CMK (cell line): ENCODE measurements around the gene NFASC.

Source experiments
- DNase-seq: peaks from one replicate; pipeline ENCODE4 v3.0.0-alpha.2; 2010; ENCODE audit warnings: low read depth

Gene NFASC

GRCh38 chr1:204859861-204860267, 10.8 kb upstream of the NFASC start:
- DNase-seq: no peak

DNA sequence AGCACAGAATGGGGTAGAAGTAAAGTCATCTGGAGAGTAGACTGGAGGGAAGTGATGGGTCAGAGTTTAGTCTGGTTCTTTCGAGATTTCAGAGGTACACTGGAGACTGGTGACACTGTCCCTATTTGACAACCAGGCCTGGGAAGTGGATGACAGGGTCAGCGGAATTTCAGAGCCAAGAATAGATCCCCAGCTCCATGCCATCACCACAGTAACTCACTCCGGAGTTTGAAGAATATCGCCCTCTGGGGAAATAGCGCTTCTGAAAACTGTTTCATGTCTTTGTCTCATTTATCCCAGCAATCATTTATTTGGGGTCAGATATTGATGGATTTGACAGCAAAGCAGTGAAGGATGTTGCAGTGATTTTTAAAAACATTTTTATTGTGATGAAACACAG, 7.6 kb upstream of the NFASC start:
- DNase-seq: no peak

DNA sequence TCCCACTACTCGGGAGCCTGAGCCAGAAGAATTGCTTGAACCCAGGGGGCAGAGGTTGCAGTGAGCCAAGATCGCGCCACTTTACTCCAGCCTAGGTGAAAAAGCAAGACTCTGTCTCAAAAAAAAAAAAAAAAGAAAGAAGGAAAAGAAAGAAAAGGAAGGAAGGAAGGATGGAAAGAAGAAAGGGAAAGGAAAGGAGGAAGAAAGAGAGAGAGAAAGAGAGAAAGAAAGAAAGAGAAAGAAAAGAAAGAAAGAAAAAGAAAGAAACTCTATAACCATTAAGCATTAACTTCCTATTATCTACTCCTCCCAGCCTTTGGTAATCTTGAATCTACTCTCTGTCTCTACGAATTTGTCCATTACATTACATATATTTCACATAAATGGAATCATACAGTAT, 6.9 kb upstream of the NFASC start:
- no peak for DNase-seq

GRCh38 chr1:204866051-204866596, 4.5 kb upstream of the NFASC start:
- DNase-seq: no peak

DNA sequence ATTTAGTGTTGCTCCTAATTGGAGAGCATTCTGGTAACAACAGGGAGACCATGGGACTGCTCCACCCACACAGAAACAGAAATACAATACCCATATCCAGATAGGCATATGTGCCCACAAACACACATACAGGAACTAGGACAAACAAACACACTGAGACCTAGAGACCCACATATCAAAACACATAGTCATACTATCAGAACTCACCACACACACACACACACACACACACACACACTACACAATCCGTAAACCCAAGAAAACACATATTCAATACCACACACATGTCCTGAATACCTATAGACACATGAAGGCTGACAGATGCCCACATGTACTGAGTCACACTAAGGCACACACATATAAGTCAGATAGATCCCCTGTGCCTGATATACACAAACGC, 3.5 kb upstream of the NFASC start:
- DNase-seq: no peak

- DNase-seq: no peak
These were observed 2.9 kb upstream of the NFASC start for GRCh38 chr1:204867666-204868339.

DNA sequence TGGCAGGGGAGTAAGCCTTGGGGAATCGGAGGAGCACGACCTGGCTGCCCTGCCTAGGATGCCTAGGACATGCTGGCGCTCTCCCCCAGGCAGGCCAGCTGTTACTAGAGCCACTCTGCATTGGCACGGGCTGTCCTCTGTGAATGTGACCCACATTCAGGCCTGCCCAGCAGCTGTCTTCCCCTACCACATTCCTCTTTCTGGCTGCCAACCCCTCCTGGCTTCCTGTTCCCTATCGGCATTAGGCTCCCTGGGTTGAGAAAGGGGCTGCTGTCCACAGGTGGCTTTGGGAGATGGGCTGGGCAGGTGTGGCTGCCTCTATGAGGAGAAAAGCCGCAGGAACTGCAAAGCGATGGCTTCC, 2.3 kb upstream of the NFASC start:
- no peak for DNase-seq

DNA sequence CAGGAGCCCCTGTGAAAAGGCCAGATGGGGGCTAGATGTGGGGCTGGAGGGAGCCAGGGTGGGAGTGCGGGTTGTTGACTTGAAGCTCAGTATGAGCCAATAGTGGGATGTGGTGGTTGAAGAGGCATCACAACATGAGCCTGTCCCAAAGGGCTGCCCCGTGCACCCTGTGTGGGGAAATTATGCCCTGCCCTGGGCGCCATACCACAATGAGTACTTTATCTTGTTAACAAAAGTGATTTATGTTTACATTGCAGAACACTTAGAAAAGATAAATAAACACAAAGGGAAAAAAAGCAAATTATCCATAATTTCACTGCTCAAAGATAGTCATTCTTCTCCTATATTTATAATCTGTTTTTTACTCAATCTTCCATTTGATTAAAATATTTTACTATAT, 1.6 kb upstream of the NFASC start:
- no peak for DNase-seq

- no peak for DNase-seq
These were observed 859 bp downstream of the NFASC start for GRCh38 chr1:204871405-204872037.

- no peak for DNase-seq
These were observed 1.7 kb downstream of the NFASC start for GRCh38 chr1:204872262-204872881.

- DNase-seq: no peak
These were observed 2.5 kb downstream of the NFASC start for GRCh38 chr1:204873176-204873575.

GRCh38 chr1:204873714-204874113, 3.1 kb downstream of the NFASC start:
- no peak for DNase-seq

DNA sequence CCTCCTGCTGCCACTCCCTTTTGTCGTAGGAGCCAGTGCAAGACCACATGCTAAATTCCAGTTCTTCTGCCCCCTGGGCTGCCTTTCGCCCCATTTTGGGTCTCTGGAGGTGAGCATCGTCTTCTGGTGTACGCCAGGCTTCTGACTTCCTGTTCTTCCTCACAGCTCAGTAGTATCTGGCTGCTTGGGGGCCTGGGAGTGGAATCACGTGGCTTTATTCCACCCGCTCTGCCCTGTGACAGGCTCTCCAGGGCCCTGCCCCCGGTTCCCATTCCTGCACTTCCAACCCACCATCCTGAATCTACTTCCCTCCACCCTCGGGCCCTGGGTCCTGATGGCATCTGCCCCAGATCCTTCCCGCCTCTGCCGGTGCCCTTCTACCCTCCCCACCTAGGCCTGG, 3.6 kb downstream of the NFASC start:
- DNase-seq: no peak

DNA sequence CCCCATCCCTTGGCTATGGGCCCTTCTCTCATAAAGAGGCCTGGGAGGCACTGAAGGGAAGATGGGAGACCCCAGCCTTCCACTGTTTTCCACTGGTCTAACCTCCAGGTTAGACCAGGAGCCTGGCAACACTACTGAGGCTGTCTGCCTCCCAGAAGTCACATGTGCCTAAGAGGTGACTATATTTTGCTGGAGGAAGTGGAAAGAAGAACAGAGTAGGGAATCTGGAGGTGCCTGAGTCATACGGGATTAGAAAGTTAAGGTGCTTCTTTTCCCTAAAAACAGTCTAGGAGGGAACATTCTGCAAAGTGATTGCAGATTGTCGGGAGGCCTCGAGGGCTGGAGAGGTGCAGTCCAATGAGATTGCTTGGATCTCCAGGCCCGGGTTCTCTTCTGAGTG, 4.6 kb downstream of the NFASC start:
- DNase-seq: no peak

DNA sequence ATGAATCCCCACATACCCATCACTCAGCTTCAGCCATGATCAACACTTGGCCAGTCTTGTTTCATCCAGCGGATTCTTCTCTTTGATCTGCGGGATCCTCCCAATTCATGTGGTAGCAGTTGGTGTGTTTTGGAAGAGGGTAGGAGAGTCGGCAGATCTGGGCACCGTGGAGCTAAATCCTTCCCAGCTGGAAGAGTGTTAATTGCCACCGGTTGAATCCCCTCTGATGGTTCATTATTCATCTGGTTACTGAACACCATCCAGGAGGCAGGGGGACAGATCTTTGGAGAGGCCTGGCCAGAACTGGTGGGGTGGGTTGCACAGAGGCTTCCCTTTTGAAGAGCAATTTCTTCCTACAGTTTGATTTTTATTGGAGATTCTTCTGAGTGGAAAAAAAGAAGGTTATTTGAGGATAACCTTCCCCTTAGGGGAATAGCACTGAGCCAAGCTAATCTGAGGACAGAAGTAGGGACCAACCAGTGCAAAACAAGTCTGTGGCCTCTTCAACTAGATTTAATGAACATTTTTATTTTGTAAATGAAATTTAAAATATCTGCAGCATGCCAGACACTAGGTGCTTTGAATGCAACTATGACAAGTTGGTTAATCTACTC, 8.1 kb downstream of the NFASC start:
- DNase-seq: no peak

DNA sequence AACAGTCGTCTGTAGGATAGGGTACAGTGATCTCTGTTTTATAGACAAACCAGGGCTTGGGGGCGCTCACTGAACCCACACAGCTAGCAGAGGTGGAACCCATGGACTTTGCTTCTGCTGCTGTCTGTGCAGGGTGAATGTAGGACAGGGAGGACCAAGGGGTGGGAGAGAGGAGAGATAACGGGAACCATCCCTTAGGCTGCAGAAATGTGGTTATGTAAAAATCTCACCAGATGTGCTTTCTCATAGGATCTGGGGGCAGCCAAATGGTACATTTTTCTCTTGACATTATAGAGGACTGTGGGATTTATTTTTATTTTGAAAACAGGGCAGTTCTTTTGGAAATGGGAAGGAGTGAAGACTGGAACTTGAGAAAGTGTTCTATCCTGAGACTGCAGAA, 8.7 kb downstream of the NFASC start:
- no peak for DNase-seq

- DNase-seq: no peak
These were observed 10.2 kb downstream of the NFASC start for GRCh38 chr1:204880906-204881305.

DNA sequence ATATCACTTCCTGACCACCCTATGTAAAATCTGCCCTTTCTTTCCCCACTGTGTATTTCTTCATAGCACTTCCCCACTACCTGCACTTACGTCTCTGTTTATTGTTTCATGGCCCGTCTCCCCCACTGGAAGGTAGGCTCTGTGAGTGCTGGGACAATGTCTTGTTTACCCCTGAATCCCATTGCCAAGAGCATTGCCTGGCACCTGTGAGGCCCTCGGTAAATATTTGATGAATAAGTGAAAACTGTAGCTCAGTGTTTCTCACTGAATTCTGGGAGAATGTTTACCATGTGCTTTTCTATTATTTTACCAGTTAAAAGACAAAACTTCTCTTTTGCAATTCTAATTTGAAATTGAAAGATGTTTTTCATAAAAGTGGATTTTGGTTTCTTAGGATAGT, 11.8 kb downstream of the NFASC start:
- DNase-seq: no peak

DNA sequence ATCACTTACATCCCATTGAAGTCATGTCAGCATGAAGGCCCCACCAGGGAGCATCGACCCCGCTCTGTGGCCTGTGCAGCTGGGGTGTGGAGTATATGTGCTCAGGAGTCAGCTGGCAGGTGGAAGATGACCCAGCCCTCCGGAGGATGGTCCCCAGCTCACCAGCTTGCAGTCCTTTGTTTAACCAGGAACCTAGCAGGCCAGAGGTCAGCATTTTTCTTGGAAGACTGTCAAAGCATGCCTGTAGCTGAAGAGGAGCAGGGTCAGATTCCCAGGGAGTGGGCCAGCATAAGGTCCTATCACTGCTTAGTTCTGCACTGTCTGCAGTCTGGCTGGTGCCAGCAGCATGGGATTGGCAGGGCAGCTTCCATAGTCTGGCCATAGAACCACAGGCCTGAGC, 12.7 kb downstream of the NFASC start:
- no peak for DNase-seq

GRCh38 chr1:204885288-204885711, 14.6 kb downstream of the NFASC start:
- DNase-seq: no peak

DNA sequence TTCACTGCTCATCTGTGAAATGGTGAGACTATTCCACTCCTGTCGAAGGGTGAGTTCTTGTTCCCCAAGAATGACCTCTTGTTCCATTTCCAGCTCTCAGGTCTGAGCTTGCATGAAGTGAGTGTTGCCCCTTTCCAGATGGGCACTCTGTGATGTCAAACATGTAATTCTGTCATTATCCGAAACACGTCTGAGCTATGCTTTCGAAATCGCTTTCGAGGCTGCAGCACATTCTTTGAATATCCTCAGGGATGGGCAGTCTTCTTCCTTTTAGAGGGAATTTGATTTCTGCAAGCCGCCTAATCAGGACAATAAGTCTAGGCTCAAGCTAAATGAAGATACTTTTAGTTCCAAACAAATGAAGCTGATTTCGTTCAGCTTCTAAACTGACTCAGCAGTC, 15.1 kb downstream of the NFASC start:
- no peak for DNase-seq

GRCh38 chr1:204887846-204888245, 17.2 kb downstream of the NFASC start:
- DNase-seq: no peak

- no peak for DNase-seq
These were observed 17.6 kb downstream of the NFASC start for GRCh38 chr1:204888294-204888693.
